ENCODE results near the gene MLST8.

Gene MLST8

GRCh38 chr16:2162676-2163118 is 42.6 kb upstream of the MLST8 start:
- TF ChIP-seq FEZF1 (tag by site-specific recombination; IDR thresholded peaks at IDR 0.05) (no peak), ZIC2 (tag by site-specific recombination; IDR thresholded peaks at IDR 0.05) (peak; percentile 98), ZNF544 (tag by site-specific recombination; IDR thresholded peaks at IDR 0.05) (no peak), GLIS2 (tag by site-specific recombination; IDR thresholded peaks at IDR 0.05) (no peak), ZNF24 (tag by site-specific recombination; IDR thresholded peaks at IDR 0.05) (no peak), ZNF416 (tag by site-specific recombination; IDR thresholded peaks at IDR 0.05) (no peak), ZNF211 (tag by site-specific recombination; IDR thresholded peaks at IDR 0.05; ENCODE audit: low read depth) (no peak)
- Histone ChIP-seq H3K4me1 (ENCODE audit: control insufficient read depth, insufficient read depth, low read length) (no peaks in the 10 kb centered on the region), H3K36me3 (ENCODE audit: control insufficient read depth in 2 of 2, insufficient read depth in 1 of 2, low read length in 2 of 2) (peaks cover 0 to 26% of the 10 kb centered on the region in 2 experiments; a peak in 2 of 3 replicates), H3K9me3 (ENCODE audit: control insufficient read depth, insufficient read depth, low read depth, low read length) (no peaks in the 10 kb centered on the region), H3K27ac (ENCODE audit: extremely low read depth, low read depth, low read length) (no peak overlapping the region), H3K4me3 (ENCODE audit: low read depth, low read length) (no peak overlapping the region)
- ChIA-PET CTCF (interaction anchor here (1.9 kb wide), 1 partner anchor 10 kb away, joined by 7 read pairs; no protein-coding TSS in a partner anchor), POLR2A (interaction anchor here (1.2 kb wide), 1 partner anchor 10 kb away, joined by 3 read pairs; no protein-coding TSS in a partner anchor)

- no peak for TF ChIP-seq TSHZ1 (tag by site-specific recombination; IDR thresholded peaks at IDR 0.05; ENCODE audit: borderline replicate concordance)
- peak; percentile 85 for TF ChIP-seq KLF1 (tag by site-specific recombination; IDR thresholded peaks at IDR 0.05)
- Histone ChIP-seq H3K4me3 (ENCODE audit: low read depth, low read length) (no peak overlapping the region), H3K4me1 (ENCODE audit: control insufficient read depth, insufficient read depth, low read length) (no peaks in the 10 kb centered on the region), H3K27ac (ENCODE audit: extremely low read depth, low read depth, low read length) (no peak overlapping the region), H3K9me3 (ENCODE audit: control insufficient read depth, insufficient read depth, low read depth, low read length) (no peaks in the 10 kb centered on the region), H3K36me3 (ENCODE audit: control insufficient read depth in 2 of 2, insufficient read depth in 1 of 2, low read length in 2 of 2) (peaks cover 0 to 29% of the 10 kb centered on the region in 2 experiments; a peak in 2 of 3 replicates)
- CTCF ChIA-PET, result no interaction called here
- POLR2A ChIA-PET, result interaction anchor here (1.4 kb wide), 1 partner anchor 8 kb away, joined by 9 read pairs; the partner anchor contains the start of gene TRAF7
Observed at GRCh38 chr16:2163211-2163881, 41.9 kb upstream of the MLST8 start.

- 0 out of 2 replicates have a peak, but pooled peaks have one; percentile 16 for TF ChIP-seq HIC1 (tag by site-specific recombination; IDR thresholded peaks at IDR 0.05)
- TF ChIP-seq ZNF571 (tag by site-specific recombination; IDR thresholded peaks at IDR 0.05), result no peak
- Histone ChIP-seq H3K9me3 (ENCODE audit: control insufficient read depth, insufficient read depth, low read depth, low read length) (no peaks in the 10 kb centered on the region), H3K4me1 (ENCODE audit: control insufficient read depth, insufficient read depth, low read length) (no peaks in the 10 kb centered on the region), H3K36me3 (ENCODE audit: control insufficient read depth in 2 of 2, insufficient read depth in 1 of 2, low read length in 2 of 2) (peaks cover 0 to 32% of the 10 kb centered on the region in 2 experiments; a peak in 2 of 3 replicates), H3K4me3 (ENCODE audit: low read depth, low read length) (no peak overlapping the region), H3K27ac (ENCODE audit: extremely low read depth, low read depth, low read length) (no peak overlapping the region)
- CTCF ChIA-PET, result interaction anchor here (0.6 to 0.8 kb wide), 2 partner anchors 26 to 29 kb away, joined by 5 to 6 read pairs; no protein-coding TSS in a partner anchor
- POLR2A ChIA-PET, result no interaction called here
Observed at GRCh38 chr16:2165861-2166260, 39.4 kb upstream of the MLST8 start.

All from HEK293 (cell line).